Keratinocyte (primary cell): Measurements from ENCODE around the gene CATSPERE. TPM values are rescaled to one million over a fixed set of nuclear protein-coding genes. Genes with fewer than 3 reads are reported as not detected.
A peak's percentile ranks its signal among the peaks of the same experiment; 100 is the strongest.

Experiments used
- DNase-seq: peaks from one replicate; pipeline ENCODE4 v3.0.0-alpha.2; 2011; ENCODE audit warnings: low read depth, missing footprints, low spot score
- FAIRE-seq: peaks from 2 replicates; lab custom pipeline; 2011; peaks lifted over from hg19 to GRCh38; lab: Jason Lieb, UNC
- H2AFZ ChIP-seq: 2 replicates; pipeline ENCODE4 v1.6.0; 2012; ENCODE audit warnings: low read length, control low read depth, inconsistent platforms; ENCODE audit not compliant: control insufficient read depth
- H3K27ac ChIP-seq: 2 replicates; pipeline ENCODE4 v1.5.1; 2011; ENCODE audit warnings: low read length; ENCODE audit not compliant: control insufficient read depth, insufficient read depth
- H3K27me3 ChIP-seq: 3 replicates; pipeline ENCODE4 v1.6.0; 2011; ENCODE audit warnings: low read length; ENCODE audit not compliant: control insufficient read depth, insufficient read depth; ENCODE audit errors: extremely low read depth
- H3K36me3 ChIP-seq, 2 experiments: 2 replicates in 1 of 2; 3 replicates in 1 of 2; pipeline ENCODE4 v1.5.1; 2011; ENCODE audit warnings: low read length in 2 of 2, mild to moderate bottlenecking in 1 of 2; ENCODE audit not compliant: control insufficient read depth in 2 of 2, insufficient read depth in 2 of 2; ENCODE audit errors: extremely low read depth in 1 of 2
- H3K4me1 ChIP-seq: 3 replicates; pipeline ENCODE4 v1.5.1; 2011; ENCODE audit warnings: low read length; ENCODE audit not compliant: control insufficient read depth, insufficient read depth; ENCODE audit errors: extremely low read depth
- H3K4me2 ChIP-seq: 3 replicates; pipeline ENCODE4 v1.6.0; 2011; ENCODE audit warnings: low read depth, low read length; ENCODE audit not compliant: control insufficient read depth, insufficient read depth; ENCODE audit errors: extremely low read depth
- H3K4me3 ChIP-seq, 3 experiments: fragments of 200-600 bp in 1 of 3; sonication (generic) in 1 of 3; 2 replicates in 2 of 3; 3 replicates in 1 of 3; pipeline ENCODE4 v1.5.1; 2011 to 2016; ENCODE audit warnings: low read length in 3 of 3, mild to moderate bottlenecking in 3 of 3, control low read depth in 2 of 3, inconsistent platforms in 1 of 3, low read depth in 1 of 3, mixed read lengths in 1 of 3, mixed run types in 1 of 3, moderate library complexity in 1 of 3; ENCODE audit not compliant: control insufficient read depth in 2 of 3, insufficient read depth in 2 of 3; ENCODE audit errors: extremely low read depth in 1 of 3
- H3K79me2 ChIP-seq: 2 replicates; pipeline ENCODE4 v1.6.0; 2012; ENCODE audit warnings: low read length; ENCODE audit not compliant: control insufficient read depth, insufficient read depth
- H3K9ac ChIP-seq: 3 replicates; pipeline ENCODE4 v1.6.0; 2011; ENCODE audit warnings: low read length; ENCODE audit not compliant: control insufficient read depth, insufficient read depth; ENCODE audit errors: extremely low read depth
- H3K9me1 ChIP-seq: 3 replicates; pipeline ENCODE4 v1.6.0; 2011; ENCODE audit warnings: low read length; ENCODE audit not compliant: control insufficient read depth, insufficient read depth; ENCODE audit errors: extremely low read depth
- H3K9me3 ChIP-seq: 2 replicates; pipeline ENCODE4 v1.5.1; 2012; ENCODE audit warnings: low read depth, low read length; ENCODE audit not compliant: control insufficient read depth
- H4K20me1 ChIP-seq: 3 replicates; pipeline ENCODE4 v1.6.0; 2011; ENCODE audit warnings: low read length; ENCODE audit not compliant: control insufficient read depth, insufficient read depth; ENCODE audit errors: extremely low read depth
- CTCF ChIP-seq, 3 experiments: IDR thresholded peaks in 1 of 3; conservative IDR thresholded peaks in 1 of 3; optimal IDR thresholded peaks in 1 of 3; 2 replicates in 2 of 3; 3 replicates in 1 of 3; pipeline versions ENCODE3 to v1.5.1; 2011; ENCODE audit warnings: low read length in 3 of 3, mild to moderate bottlenecking in 3 of 3, moderate library complexity in 2 of 3, control low read depth in 1 of 3, inconsistent platforms in 1 of 3; ENCODE audit not compliant: insufficient read depth in 2 of 3; ENCODE audit errors: extremely low read depth in 1 of 3
- EZH2 ChIP-seq: IDR thresholded peaks from one replicate; pipeline ENCODE4 v1.6.1; 2012; ENCODE audit warnings: inconsistent platforms, mild to moderate bottlenecking, low read length, moderate library complexity
- dilution Hi-C: fragments of 300-500 bp; cut with MboI; formaldehyde crosslinking; loops from one replicate; pipeline ENCODE4 v1.7.0; 2020; ENCODE audit warnings: low sequenced_read_pairs; ENCODE audit not compliant: extremely low pct_ligation_motif_present
- polyA plus RNA-seq, 5 experiments: library from polyadenylated mRNA; depleted of rRNA in 3 of 5; stranded (reverse) in 3 of 5; stranded (forward) in 1 of 5; unstranded in 1 of 5; fragments of >200 nt; gene quantifications; 1 replicate in 1 of 5; 2 replicates in 3 of 5; 3 replicates in 1 of 5; pipeline versions ENCODE4 v1.2.1 to v1.2.3, GENCODE V29; 2011 to 2012; ENCODE audit warnings: missing spikeins in 2 of 5, low read depth in 1 of 5, low replicate concordance in 1 of 5

The CATSPERE gene
- polyA plus RNA-seq, 1 donor (not counting 4 experiments of a cell fraction or from before 2014, with no cell fraction given): 0.42 TPM

GRCh38 chr1:244451539-244451950 lies 9.5 kb upstream of the CATSPERE start, which contains the start of gene ADSS2:
ADSS2 (minus strand) TSS chr1:244451909; CDS start chr1:244451817, 92 bp downstream.
- Histone ChIP-seq H3K4me1 (peaks cover 16% of the 10 kb centered on the region), H2AFZ (peak within 1 kb of the TSS; percentile 88), H3K9ac (peak within 1 kb of the TSS; percentile 94), H3K36me3 (peaks cover 2 to 7% of the 10 kb centered on the region in 2 experiments), H4K20me1 (peaks cover 5% of the 10 kb centered on the region), H3K4me2 (peak within 1 kb of the TSS; percentile 97), H3K9me3 (no peaks in the 10 kb centered on the region), H3K27me3 (no peaks in the 10 kb centered on the region), H3K27ac (peak within 1 kb of the TSS; percentile 90), H3K4me3 (peak within 1 kb of the TSS; percentile 92 to 97 (median 97)), H3K79me2 (peaks cover 48% of the 10 kb centered on the region), H3K9me1 (no peaks in the 10 kb centered on the region)
- dilution Hi-C loops: no loop called here
- FAIRE-seq: no peak
- no peak for DNase-seq
- no peak for TF ChIP-seq CTCF (optimal IDR thresholded peaks at IDR 0.05 in 1 of 3, IDR thresholded peaks at IDR 0.05 in 1 of 3, conservative IDR thresholded peaks at IDR 0.05 in 1 of 3; ENCODE audit: extremely low read depth in 1 of 3, insufficient read depth in 2 of 3, low read length in 3 of 3)
- TF ChIP-seq EZH2: no peak

- H3K79me2 ChIP-seq: peaks cover 42% of the 10 kb centered on the region
- peak; percentile 82 for DNase-seq
- H4K20me1 ChIP-seq: peaks cover 5% of the 10 kb centered on the region
- H3K9me1 ChIP-seq: no peaks in the 10 kb centered on the region
- peak overlapping the region; percentile 50 to 97 (median 97) for H3K4me3 ChIP-seq
- H3K27ac ChIP-seq: peak overlapping the region; percentile 90
- peaks cover 2 to 7% of the 10 kb centered on the region in 2 experiments for H3K36me3 ChIP-seq
- FAIRE-seq: peak; percentile 87
- dilution Hi-C loops: no loop called here
- no peaks in the 10 kb centered on the region for H3K27me3 ChIP-seq
- peak overlapping the region; percentile 81 for H3K4me2 ChIP-seq
- H3K9me3 ChIP-seq: no peaks in the 10 kb centered on the region
- H2AFZ ChIP-seq: peak overlapping the region; percentile 88
- peaks cover 16% of the 10 kb centered on the region for H3K4me1 ChIP-seq
- H3K9ac ChIP-seq: peak overlapping the region; percentile 34
- peak; percentile 38 to 55 (median 41) for TF ChIP-seq CTCF (optimal IDR thresholded peaks at IDR 0.05 in 1 of 3, IDR thresholded peaks at IDR 0.05 in 1 of 3, conservative IDR thresholded peaks at IDR 0.05 in 1 of 3; ENCODE audit: extremely low read depth in 1 of 3, insufficient read depth in 2 of 3, low read length in 3 of 3)
- TF ChIP-seq EZH2: no peak
Observed at GRCh38 chr1:244451951-244452795, 8.9 kb upstream of the CATSPERE start.
